ENCODE measurements around the gene APBA2.

The APBA2 gene

DNA sequence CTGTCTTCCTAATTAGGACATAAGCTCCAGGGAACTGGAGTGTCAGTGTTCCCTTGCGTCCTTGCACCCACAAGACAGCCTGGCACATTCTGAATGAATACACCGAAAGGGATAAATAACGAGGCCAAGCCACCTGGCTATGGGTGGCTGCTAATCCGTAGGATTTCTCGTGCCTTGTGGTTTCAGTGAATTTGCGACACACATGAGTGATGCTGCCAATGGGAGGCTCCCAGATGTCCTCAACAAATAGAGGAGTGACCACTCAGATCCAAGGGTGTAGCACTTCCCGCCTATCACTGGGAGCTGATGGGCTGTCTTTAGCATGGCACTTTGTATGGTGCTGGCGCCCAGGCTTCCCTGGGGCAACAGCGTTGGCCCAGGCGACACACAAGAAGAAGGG is 43.4 kb downstream of the APBA2 start:
- H3K27ac ChIP-seq (ENCODE audit: low read length), result no peak overlapping the region
- H3K4me1 ChIP-seq (ENCODE audit: control insufficient read depth, insufficient read depth, low read length), result no peaks in the 10 kb centered on the region
- no peak overlapping the region for H3K4me3 ChIP-seq (ENCODE audit: low read length in 2 of 2)
- peaks cover 0 to 8% of the 10 kb centered on the region in 2 donors for H3K9me3 ChIP-seq (ENCODE audit: control insufficient read depth in 2 of 2, low read length in 2 of 2)
- no peaks in the 10 kb centered on the region for H3K27me3 ChIP-seq (ENCODE audit: control insufficient read depth in 1 of 2, insufficient read depth in 2 of 2, low read length in 2 of 2)
- H3K9ac ChIP-seq (ENCODE audit: low read length in 2 of 2), result no peak overlapping the region
- H3K36me3 ChIP-seq (ENCODE audit: control insufficient read depth in 2 of 2, insufficient read depth in 2 of 2, low read length in 2 of 2), result no peaks in the 10 kb centered on the region

DNA sequence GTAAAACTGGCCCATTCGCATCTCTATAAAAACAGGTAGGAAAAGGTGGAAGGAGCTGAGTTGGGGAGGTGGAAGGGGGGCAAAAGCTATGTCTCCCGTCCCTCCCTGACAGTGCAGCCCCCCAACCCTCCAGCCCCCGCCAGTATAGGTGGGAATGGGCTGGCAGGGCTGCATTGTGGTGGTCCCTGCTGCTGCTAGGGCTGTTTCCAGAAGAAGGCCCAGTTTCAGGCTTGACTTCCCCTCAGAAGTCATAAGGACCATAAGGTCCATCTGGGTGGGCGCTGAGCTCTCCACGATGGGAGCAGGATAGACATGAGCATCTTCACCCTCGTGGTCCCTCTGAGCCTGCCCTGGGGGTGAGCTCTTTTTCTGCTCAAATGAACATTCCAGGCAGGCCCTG is 44.2 kb downstream of the APBA2 start:
- H3K27ac ChIP-seq (ENCODE audit: low read length), result no peak overlapping the region
- no peaks in the 10 kb centered on the region for H3K4me1 ChIP-seq (ENCODE audit: control insufficient read depth, insufficient read depth, low read length)
- H3K4me3 ChIP-seq (ENCODE audit: low read length in 2 of 2), result no peak overlapping the region
- no peaks in the 10 kb centered on the region for H3K27me3 ChIP-seq (ENCODE audit: control insufficient read depth in 1 of 2, insufficient read depth in 2 of 2, low read length in 2 of 2)
- H3K36me3 ChIP-seq (ENCODE audit: control insufficient read depth in 2 of 2, insufficient read depth in 2 of 2, low read length in 2 of 2), result no peaks in the 10 kb centered on the region
- peaks cover 0 to 8% of the 10 kb centered on the region in 2 donors for H3K9me3 ChIP-seq (ENCODE audit: control insufficient read depth in 2 of 2, low read length in 2 of 2)
- H3K9ac ChIP-seq (ENCODE audit: low read length in 2 of 2), result no peak overlapping the region

DNA sequence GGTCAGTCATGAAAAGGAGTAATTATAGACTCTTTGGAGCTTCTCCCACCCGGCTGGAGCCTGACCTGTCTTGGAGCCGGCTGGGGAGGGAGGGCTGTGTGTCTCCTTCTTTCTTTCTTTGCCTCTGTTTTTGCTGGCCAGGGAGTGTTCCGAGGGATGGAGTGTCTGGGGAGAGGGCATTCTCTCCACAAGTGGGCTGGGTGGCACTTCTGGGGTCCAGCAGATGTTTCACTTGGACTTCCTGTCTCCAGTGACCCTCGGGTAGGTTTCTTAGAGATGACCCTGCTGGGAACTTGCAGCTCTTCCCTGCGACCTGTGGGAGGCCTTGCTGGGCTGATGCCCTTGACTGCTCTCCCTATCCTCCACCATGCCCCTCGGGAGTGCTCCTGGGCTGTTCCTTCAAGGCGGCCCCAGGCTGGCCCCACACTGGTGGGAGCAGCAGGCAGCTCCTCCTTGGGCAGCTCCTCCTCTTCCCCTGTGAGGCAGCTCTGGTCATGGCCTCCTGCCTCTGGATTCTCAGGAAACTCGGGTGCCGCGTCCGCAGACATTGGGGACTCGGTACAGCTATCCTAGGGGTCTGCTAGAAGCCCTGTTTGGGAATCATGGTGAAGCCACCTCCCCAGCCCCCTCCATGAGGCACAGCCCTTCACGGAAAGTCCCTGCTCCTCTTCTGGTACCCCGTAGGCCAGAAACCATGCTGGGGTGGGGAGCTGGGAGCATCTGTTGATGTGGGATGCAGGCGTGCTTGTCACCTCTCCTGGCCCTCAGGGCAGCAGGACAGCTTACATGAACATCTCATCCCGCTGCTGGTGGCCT is 44.9 kb downstream of the APBA2 start:
- Histone ChIP-seq H3K4me3 (ENCODE audit: low read length in 2 of 2) (no peak overlapping the region), H3K36me3 (ENCODE audit: control insufficient read depth in 2 of 2, insufficient read depth in 2 of 2, low read length in 2 of 2) (no peaks in the 10 kb centered on the region), H3K9ac (ENCODE audit: low read length in 2 of 2) (no peak overlapping the region), H3K9me3 (ENCODE audit: control insufficient read depth in 2 of 2, low read length in 2 of 2) (peaks cover 0 to 8% of the 10 kb centered on the region in 2 donors), H3K27me3 (ENCODE audit: control insufficient read depth in 1 of 2, insufficient read depth in 2 of 2, low read length in 2 of 2) (no peaks in the 10 kb centered on the region), H3K4me1 (ENCODE audit: control insufficient read depth, insufficient read depth, low read length) (no peaks in the 10 kb centered on the region), H3K27ac (ENCODE audit: low read length) (no peak overlapping the region)

DNA sequence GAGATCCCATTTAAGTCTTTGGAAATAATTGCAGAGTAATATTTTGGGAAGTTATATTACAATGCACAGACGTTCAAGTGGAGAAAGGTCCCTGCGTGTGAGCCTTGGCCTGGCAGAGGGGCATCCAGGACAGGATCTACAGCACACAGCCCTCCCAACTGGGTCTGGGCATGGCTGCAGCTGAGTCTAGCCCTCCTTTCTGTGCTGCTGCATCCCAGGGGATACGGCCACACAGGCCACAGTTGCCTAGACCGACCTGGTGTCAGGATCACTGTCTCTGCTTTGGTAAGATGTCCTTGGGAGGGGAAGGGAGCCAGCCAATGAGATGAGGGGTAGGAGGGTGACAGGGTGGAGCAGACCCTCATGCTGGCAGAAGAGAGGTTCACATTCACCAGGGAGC is 46.1 kb downstream of the APBA2 start:
- no peaks in the 10 kb centered on the region for H3K27me3 ChIP-seq (ENCODE audit: control insufficient read depth in 1 of 2, insufficient read depth in 2 of 2, low read length in 2 of 2)
- H3K9ac ChIP-seq (ENCODE audit: low read length in 2 of 2), result no peak overlapping the region
- no peaks in the 10 kb centered on the region for H3K36me3 ChIP-seq (ENCODE audit: control insufficient read depth in 2 of 2, insufficient read depth in 2 of 2, low read length in 2 of 2)
- no peak overlapping the region for H3K4me3 ChIP-seq (ENCODE audit: low read length in 2 of 2)
- H3K27ac ChIP-seq (ENCODE audit: low read length), result no peak overlapping the region
- peaks cover 0 to 8% of the 10 kb centered on the region in 2 donors for H3K9me3 ChIP-seq (ENCODE audit: control insufficient read depth in 2 of 2, low read length in 2 of 2)
- H3K4me1 ChIP-seq (ENCODE audit: control insufficient read depth, insufficient read depth, low read length), result no peaks in the 10 kb centered on the region

DNA sequence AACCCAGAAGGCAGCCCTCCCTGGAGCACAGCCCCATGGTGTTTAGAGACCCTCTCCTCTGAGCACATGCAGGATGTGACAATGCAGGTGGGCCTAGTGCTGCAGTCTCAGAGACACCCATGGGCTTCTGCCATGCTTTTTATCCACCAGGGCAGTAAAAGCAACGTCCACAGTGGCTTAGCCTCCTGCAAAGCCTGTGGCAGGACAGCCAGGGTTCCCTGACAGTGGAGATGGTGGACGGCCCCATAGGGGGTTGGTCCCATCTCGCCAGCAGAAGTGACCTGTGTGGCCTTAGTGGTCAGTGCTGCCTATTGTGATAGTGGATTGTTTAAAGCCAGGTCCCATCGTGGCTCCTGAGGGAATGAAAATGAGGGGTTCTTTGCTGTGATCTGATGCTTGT is 46.6 kb downstream of the APBA2 start:
- Histone ChIP-seq H3K9me3 (ENCODE audit: control insufficient read depth in 2 of 2, low read length in 2 of 2) (peaks cover 0 to 8% of the 10 kb centered on the region in 2 donors), H3K27ac (ENCODE audit: low read length) (no peak overlapping the region), H3K36me3 (ENCODE audit: control insufficient read depth in 2 of 2, insufficient read depth in 2 of 2, low read length in 2 of 2) (no peaks in the 10 kb centered on the region), H3K27me3 (ENCODE audit: control insufficient read depth in 1 of 2, insufficient read depth in 2 of 2, low read length in 2 of 2) (no peaks in the 10 kb centered on the region), H3K4me1 (ENCODE audit: control insufficient read depth, insufficient read depth, low read length) (no peaks in the 10 kb centered on the region), H3K9ac (ENCODE audit: low read length in 2 of 2) (no peak overlapping the region), H3K4me3 (ENCODE audit: low read length in 2 of 2) (no peak overlapping the region)

DNA sequence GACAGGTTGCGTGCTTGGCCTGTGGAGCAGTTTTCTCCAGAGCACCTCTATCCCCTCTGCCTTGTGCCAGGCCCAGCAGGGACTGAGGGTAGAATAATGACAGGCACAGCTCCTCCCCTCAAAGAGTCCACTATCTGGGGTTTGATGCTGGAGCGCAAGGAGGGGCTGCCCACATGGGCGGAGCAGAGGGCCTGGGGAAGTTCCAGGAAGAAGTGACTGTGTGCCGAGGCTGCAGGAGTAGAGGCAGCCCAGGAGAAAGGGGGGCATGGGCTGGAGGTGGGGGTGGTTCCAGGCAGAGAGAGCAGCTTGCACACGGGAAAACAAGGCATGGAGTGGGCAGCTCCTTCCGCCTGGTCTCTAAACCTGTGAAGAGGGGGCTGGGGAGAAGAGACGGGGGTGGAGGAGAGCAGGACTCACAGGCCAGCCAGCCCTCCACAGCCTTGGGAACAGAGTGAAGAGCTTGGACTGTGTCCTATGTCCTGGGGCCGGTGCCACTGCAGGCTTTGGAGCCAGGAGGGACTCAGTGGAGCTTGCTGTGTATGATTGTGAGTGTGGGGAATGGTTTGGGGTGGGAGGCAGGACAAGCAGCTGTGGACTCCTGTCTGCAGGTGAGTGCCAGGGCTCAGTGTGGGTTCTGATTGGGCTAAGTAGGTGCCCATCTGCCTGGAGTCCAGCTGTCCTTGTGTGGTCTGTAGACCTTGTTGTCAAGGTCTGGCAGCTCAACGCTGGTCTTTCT is 48.1 kb downstream of the APBA2 start:
- no peak overlapping the region for H3K4me3 ChIP-seq (ENCODE audit: low read length in 2 of 2)
- H3K27ac ChIP-seq (ENCODE audit: low read length), result no peak overlapping the region
- H3K9ac ChIP-seq (ENCODE audit: low read length in 2 of 2), result no peak overlapping the region
- H3K4me1 ChIP-seq (ENCODE audit: control insufficient read depth, insufficient read depth, low read length), result no peaks in the 10 kb centered on the region
- H3K36me3 ChIP-seq (ENCODE audit: control insufficient read depth in 2 of 2, insufficient read depth in 2 of 2, low read length in 2 of 2), result no peaks in the 10 kb centered on the region
- peaks cover 0 to 8% of the 10 kb centered on the region in 2 donors for H3K9me3 ChIP-seq (ENCODE audit: control insufficient read depth in 2 of 2, low read length in 2 of 2)
- no peaks in the 10 kb centered on the region for H3K27me3 ChIP-seq (ENCODE audit: control insufficient read depth in 1 of 2, insufficient read depth in 2 of 2, low read length in 2 of 2)

DNA sequence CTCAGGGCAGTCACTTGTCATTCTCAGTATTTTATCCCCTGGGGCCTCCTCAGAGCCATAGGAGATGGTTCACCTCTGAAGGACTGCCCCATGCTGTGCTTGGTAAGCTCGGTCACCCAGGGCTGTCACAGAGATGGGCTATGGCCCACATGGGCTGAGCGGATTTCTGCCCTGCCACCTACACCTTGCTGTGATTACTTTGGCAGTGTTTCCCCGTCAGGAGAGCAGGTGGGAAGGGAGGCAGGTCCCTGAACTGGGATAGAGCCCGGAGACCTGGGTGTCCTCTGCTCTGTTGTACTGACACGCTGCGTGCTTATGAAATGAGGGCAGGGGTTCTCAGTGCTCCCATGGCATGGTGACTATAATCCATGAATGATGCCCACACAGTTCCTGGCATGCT is 48.9 kb downstream of the APBA2 start:
- Histone ChIP-seq H3K9ac (ENCODE audit: low read length in 2 of 2) (no peak overlapping the region), H3K36me3 (ENCODE audit: control insufficient read depth in 2 of 2, insufficient read depth in 2 of 2, low read length in 2 of 2) (no peaks in the 10 kb centered on the region), H3K9me3 (ENCODE audit: control insufficient read depth in 2 of 2, low read length in 2 of 2) (peaks cover 0 to 11% of the 10 kb centered on the region in 2 donors), H3K27me3 (ENCODE audit: control insufficient read depth in 1 of 2, insufficient read depth in 2 of 2, low read length in 2 of 2) (no peaks in the 10 kb centered on the region), H3K4me1 (ENCODE audit: control insufficient read depth, insufficient read depth, low read length) (no peaks in the 10 kb centered on the region), H3K4me3 (ENCODE audit: low read length in 2 of 2) (no peak overlapping the region), H3K27ac (ENCODE audit: low read length) (no peak overlapping the region)

DNA sequence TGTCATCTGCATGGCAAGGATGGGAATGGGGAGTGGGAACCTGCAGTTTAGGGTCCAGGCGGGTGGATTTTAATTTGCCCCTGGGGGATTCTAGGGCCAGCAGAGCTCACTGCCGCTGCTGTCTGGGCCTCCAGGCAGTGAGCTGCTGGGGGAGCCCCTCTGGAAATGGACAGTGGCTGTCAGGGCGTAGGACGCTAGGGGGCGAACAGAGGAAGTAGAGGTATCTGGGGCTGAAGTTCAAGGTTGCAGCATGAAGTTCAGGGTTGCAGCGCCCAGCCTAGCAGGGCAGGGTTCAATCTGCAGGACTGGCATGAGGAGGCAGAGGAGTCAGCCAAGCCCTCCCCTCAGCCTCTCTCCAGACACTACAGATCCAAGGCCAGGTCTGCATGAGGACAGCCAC is 49.5 kb downstream of the APBA2 start:
- Histone ChIP-seq H3K27me3 (ENCODE audit: control insufficient read depth in 1 of 2, insufficient read depth in 2 of 2, low read length in 2 of 2) (no peaks in the 10 kb centered on the region), H3K9me3 (ENCODE audit: control insufficient read depth in 2 of 2, low read length in 2 of 2) (peaks cover 0 to 12% of the 10 kb centered on the region in 2 donors), H3K4me3 (ENCODE audit: low read length in 2 of 2) (no peak overlapping the region), H3K4me1 (ENCODE audit: control insufficient read depth, insufficient read depth, low read length) (no peaks in the 10 kb centered on the region), H3K36me3 (ENCODE audit: control insufficient read depth in 2 of 2, insufficient read depth in 2 of 2, low read length in 2 of 2) (no peaks in the 10 kb centered on the region), H3K9ac (ENCODE audit: low read length in 2 of 2) (no peak overlapping the region), H3K27ac (ENCODE audit: low read length) (no peak overlapping the region)

DNA sequence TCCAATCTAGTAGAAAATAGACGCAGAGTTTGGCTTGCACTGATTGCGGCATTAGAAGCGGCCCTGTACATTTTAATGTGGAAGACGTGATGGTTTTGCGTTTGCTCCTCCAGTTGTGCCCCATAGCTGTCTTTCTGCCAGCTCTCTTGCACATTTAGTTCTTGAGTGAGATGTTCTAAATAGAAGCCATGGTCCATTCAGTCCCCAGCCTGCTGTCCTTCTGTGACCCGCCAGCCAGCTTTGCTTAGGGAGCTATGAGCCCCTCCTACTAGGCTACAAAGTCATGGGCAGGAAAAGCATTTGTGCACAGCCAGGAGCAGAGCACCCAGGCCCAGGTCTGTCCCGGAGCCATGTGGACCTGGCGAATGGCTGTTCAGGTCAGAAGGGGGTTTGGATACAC is 50.3 kb downstream of the APBA2 start:
- Histone ChIP-seq H3K27ac (ENCODE audit: low read length) (no peak overlapping the region), H3K9ac (ENCODE audit: low read length in 2 of 2) (no peak overlapping the region), H3K36me3 (ENCODE audit: control insufficient read depth in 2 of 2, insufficient read depth in 2 of 2, low read length in 2 of 2) (no peaks in the 10 kb centered on the region), H3K4me3 (ENCODE audit: low read length in 2 of 2) (no peak overlapping the region), H3K9me3 (ENCODE audit: control insufficient read depth in 2 of 2, low read length in 2 of 2) (peaks cover 0 to 12% of the 10 kb centered on the region in 2 donors), H3K4me1 (ENCODE audit: control insufficient read depth, insufficient read depth, low read length) (no peaks in the 10 kb centered on the region), H3K27me3 (ENCODE audit: control insufficient read depth in 1 of 2, insufficient read depth in 2 of 2, low read length in 2 of 2) (no peaks in the 10 kb centered on the region)

DNA sequence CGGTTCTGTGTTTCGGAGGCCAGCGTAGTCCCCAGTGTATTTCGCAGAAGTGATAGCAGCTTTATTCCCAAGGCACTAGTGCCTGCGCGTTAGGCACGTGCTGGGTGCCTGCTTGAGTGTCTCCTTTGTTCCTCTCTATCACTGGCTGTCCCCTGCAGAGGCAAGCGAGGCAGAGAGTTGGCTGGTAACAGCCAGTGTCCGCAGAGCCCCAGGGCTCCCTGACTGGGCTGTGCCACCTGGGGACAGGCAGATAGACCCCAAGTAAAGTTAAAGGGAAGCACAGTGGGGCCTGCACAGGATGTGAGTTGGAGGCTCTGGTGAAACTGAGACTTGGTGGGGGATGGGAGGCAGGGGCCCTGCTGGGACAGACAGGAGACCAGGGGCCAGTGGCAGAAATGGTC is 50.7 kb downstream of the APBA2 start:
- Histone ChIP-seq H3K27ac (ENCODE audit: low read length) (no peak overlapping the region), H3K9ac (ENCODE audit: low read length in 2 of 2) (no peak overlapping the region), H3K36me3 (ENCODE audit: control insufficient read depth in 2 of 2, insufficient read depth in 2 of 2, low read length in 2 of 2) (no peaks in the 10 kb centered on the region), H3K9me3 (ENCODE audit: control insufficient read depth in 2 of 2, low read length in 2 of 2) (peaks cover 0 to 12% of the 10 kb centered on the region in 2 donors), H3K27me3 (ENCODE audit: control insufficient read depth in 1 of 2, insufficient read depth in 2 of 2, low read length in 2 of 2) (no peaks in the 10 kb centered on the region), H3K4me3 (ENCODE audit: low read length in 2 of 2) (no peak overlapping the region), H3K4me1 (ENCODE audit: control insufficient read depth, insufficient read depth, low read length) (no peaks in the 10 kb centered on the region)

DNA sequence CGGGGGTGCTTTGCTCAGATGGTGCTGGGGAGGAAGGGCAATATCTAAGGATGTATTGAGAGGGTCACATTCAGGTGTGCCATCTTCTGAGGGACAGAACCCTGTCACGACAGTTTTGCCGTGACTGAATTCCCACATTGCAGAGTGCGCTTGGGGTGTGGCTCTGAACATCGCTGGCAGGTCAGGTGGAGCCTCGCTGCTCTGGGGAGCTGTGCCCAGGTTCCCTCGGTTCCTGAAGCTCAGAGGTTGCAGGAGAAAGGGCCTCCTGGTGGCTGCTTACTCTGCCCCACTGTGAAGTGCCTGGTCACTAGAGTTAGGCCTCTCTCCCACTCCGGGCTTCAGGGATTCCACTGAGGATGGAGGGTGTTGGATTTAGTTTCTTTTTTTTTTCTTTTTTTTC is 51.5 kb downstream of the APBA2 start:
- Histone ChIP-seq H3K27ac (ENCODE audit: low read length) (no peak overlapping the region), H3K27me3 (ENCODE audit: control insufficient read depth in 1 of 2, insufficient read depth in 2 of 2, low read length in 2 of 2) (no peaks in the 10 kb centered on the region), H3K9me3 (ENCODE audit: control insufficient read depth in 2 of 2, low read length in 2 of 2) (peaks cover 0 to 12% of the 10 kb centered on the region in 2 donors), H3K9ac (ENCODE audit: low read length in 2 of 2) (no peak overlapping the region), H3K4me3 (ENCODE audit: low read length in 2 of 2) (no peak overlapping the region), H3K4me1 (ENCODE audit: control insufficient read depth, insufficient read depth, low read length) (no peaks in the 10 kb centered on the region), H3K36me3 (ENCODE audit: control insufficient read depth in 2 of 2, insufficient read depth in 2 of 2, low read length in 2 of 2) (no peaks in the 10 kb centered on the region)
